22Rv1 (cell line): ENCODE results near the gene PDXK.

Experiments used
- ZFX ChIP-seq: fragments of 450-650 bp; IDR thresholded peaks from 2 replicates; pipeline ENCODE4 v1.6.1; 2017; ENCODE audit warnings: antibody characterized with exemption, borderline replicate concordance
- TF ChIP-seq, protein P1 (sequence below): fragments of 450-650 bp; IDR thresholded peaks from 2 replicates; pipeline ENCODE4 v1.5.1; 2017; ENCODE audit warnings: mild to moderate bottlenecking

DNA sequence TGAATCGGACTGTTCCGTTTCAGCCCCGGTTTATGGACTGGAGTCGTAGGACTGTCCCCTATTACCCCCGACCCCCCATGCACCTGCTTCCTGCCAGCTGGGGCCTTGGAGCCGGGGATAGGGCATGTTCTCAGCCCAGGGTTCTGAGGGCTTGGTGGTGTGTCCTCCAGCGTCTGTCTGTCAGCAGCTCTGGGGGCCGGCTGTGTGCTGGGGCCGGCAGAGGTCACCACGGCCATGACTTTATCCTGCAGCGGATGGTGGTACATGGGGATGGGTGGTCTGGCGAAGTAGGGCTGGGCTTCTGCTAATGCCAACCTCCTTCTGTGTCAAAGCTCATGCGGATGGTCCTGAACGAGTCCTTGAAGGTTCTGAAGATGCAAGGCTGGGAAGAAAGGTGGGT, 75.9 kb downstream of the PDXK start:
- TF ChIP-seq, protein P1, sequence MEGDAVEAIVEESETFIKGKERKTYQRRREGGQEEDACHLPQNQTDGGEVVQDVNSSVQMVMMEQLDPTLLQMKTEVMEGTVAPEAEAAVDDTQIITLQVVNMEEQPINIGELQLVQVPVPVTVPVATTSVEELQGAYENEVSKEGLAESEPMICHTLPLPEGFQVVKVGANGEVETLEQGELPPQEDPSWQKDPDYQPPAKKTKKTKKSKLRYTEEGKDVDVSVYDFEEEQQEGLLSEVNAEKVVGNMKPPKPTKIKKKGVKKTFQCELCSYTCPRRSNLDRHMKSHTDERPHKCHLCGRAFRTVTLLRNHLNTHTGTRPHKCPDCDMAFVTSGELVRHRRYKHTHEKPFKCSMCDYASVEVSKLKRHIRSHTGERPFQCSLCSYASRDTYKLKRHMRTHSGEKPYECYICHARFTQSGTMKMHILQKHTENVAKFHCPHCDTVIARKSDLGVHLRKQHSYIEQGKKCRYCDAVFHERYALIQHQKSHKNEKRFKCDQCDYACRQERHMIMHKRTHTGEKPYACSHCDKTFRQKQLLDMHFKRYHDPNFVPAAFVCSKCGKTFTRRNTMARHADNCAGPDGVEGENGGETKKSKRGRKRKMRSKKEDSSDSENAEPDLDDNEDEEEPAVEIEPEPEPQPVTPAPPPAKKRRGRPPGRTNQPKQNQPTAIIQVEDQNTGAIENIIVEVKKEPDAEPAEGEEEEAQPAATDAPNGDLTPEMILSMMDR, result no peak
- no peak for TF ChIP-seq ZFX
